ENCODE data around the gene SFTPB. TPM values are rescaled to one million over a fixed set of nuclear protein-coding genes. Genes with fewer than 3 reads are reported as not detected.
A peak's percentile ranks its signal among the peaks of the same experiment; 100 is the strongest.
"Not testable (repeated sequence)": the region's sequence is repeated elsewhere in the genome, so short reads cannot be mapped to it uniquely, and the experiment has no call there.

The SFTPB gene
- total and polyA plus RNA-seq, 8 donors, result 0.14 to 4,040 (median 1.8) TPM; not detected in 1

DNA sequence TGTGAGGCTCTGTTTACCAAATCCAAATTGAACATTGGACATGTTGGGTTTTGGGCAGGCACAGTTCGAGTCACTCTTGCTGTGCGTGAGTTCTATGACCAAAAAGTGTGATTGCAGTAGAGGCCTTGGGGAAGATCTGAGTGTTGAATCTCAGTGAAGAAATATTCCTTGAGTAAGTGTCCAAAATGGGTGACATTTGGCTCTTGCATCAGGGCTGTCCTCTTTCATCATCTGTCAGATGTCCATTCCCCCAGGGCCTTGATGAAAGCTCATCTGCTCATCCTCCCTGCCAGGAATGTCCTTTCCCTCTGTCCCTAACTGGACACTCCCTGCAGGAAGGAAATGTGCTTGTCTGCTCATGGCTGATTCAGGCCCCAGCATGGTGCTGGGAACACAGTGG lies 6.4 kb upstream of the SFTPB start:
- intact Hi-C loops (cut with DNase I; ENCODE audit: low total_unique reads), result no loop called here
- H3K27me3 ChIP-seq, result no peaks in the 10 kb centered on the region
- no peak overlapping the region for H3K27ac ChIP-seq
- 85 to 95% (median 91%) methylated on average over 2 of the region's 2 CpGs for WGBS, 5 donors
- H3K4me1 ChIP-seq, result peaks cover 11 to 14% (median 11%) of the 10 kb centered on the region in 4 donors
- no peaks in the 10 kb centered on the region for H3K9me3 ChIP-seq
- no peaks in the 10 kb centered on the region for H3K36me3 ChIP-seq
- DNase-seq, result no peak
- H3K4me3 ChIP-seq, result no peak overlapping the region
- TF ChIP-seq POLR2A (IDR thresholded peaks at IDR 0.05), result no peak
- no peak for TF ChIP-seq POLR2AphosphoS5 (IDR thresholded peaks at IDR 0.05)

DNA sequence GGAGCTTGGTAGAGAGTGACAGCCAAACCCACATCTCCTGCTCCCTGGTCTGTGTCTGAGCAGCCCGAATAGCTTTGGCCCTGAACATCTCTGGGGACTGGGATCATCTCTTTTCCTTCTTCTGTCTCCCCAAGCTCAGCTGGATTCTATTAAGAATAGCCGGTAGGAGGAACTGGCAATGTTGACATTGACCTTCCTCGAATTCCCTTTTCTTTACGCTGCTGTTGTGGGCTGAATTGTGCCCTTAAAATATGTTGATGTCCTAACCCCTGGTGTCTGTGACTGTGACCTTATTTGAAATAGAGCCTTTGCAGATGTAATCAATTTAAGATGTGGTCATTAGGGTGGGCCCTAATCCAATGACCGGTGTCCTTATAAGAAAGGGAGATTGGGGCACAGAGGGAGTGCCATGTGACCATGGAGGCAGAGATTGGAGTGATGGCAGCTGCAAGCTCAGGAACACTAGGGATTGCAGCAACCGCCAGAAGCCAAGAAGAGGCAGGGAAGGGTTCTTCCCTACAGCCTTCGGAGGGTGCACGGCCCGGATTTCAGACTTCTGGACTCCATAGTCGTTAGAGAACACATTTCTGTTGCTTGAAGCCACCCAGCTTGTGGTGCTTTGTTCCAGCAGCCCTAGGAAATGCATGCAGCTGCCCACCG lies 5.8 kb upstream of the SFTPB start:
- peaks cover 5 to 8% (median 6%) of the 10 kb centered on the region in 4 donors for H3K4me1 ChIP-seq
- no peak overlapping the region for H3K27ac ChIP-seq
- H3K9me3 ChIP-seq, result no peaks in the 10 kb centered on the region
- WGBS, 5 donors, result 80 to 83% (median 81%) methylated on average over 11 of the region's 11 CpGs
- no peaks in the 10 kb centered on the region for H3K36me3 ChIP-seq
- TF ChIP-seq EP300 (IDR thresholded peaks at IDR 0.05) (no peak), POLR2A (IDR thresholded peaks at IDR 0.05) (no peak), CTCF (IDR thresholded peaks at IDR 0.05) (no peak), POLR2AphosphoS5 (IDR thresholded peaks at IDR 0.05) (no peak)
- intact Hi-C loops (cut with DNase I; ENCODE audit: low total_unique reads), result no loop called here
- no peak overlapping the region for H3K4me3 ChIP-seq
- no peaks in the 10 kb centered on the region for H3K27me3 ChIP-seq
- no peak for DNase-seq

DNA sequence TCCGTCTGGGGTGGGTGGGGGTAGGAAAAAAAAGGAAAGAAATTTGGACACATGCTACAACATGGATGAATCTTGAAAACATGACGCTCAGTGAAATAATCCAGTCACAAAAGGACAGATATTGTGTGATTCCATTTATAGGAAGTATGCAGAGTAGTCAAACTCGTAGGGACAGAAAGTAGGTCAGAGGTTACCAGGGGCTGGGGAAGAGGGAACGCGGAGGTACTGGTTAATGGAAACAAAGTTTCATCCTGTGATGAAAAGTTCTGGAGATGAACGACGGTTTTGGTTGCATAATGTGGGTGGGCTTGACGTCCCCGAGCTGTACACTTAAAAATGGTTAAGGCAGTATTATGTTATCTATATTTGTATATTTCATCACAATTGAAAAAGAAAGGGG lies 4.5 kb upstream of the SFTPB start:
- no peak for TF ChIP-seq EP300 (IDR thresholded peaks at IDR 0.05)
- no peak for TF ChIP-seq POLR2A (IDR thresholded peaks at IDR 0.05)
- TF ChIP-seq POLR2AphosphoS5 (IDR thresholded peaks at IDR 0.05), result no peak
- 64 to 71% (median 70%) methylated on average over 9 of the region's 9 CpGs for WGBS, 5 donors
- Histone ChIP-seq H3K9me3 (no peaks in the 10 kb centered on the region), H3K36me3 (no peaks in the 10 kb centered on the region), H3K27me3 (no peaks in the 10 kb centered on the region), H3K4me1 (peaks cover 0 to 5% (median 0%) of the 10 kb centered on the region in 4 donors), H3K27ac (no peak overlapping the region), H3K4me3 (no peak overlapping the region)
- intact Hi-C loops (cut with DNase I; ENCODE audit: low total_unique reads), result no loop called here
- no peak for DNase-seq

DNA sequence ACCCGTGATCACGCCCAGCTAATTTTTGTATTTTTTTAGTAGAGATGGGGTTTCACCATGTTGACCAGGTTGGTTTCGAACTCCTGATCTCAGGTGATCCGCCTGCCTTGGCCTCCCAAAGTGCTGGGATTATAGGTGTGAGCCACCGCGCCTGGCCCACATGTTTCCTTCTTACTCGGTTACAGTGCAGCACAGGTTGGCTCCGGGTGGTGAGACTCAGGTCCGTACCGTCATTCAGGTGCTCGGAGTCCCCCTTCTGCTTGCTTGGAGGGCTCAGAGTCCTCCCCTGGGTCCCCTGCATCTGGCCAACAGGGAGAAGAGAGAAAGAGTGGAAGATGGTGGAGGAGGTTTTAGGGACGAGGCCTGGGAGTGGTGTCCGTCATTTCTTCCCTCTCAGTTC lies 2.4 kb upstream of the SFTPB start:
- H3K4me3 ChIP-seq; H3K9me3 ChIP-seq; H3K36me3 ChIP-seq; H3K4me1 ChIP-seq; H3K27ac ChIP-seq; DNase-seq; intact Hi-C loops (cut with DNase I; ENCODE audit: low total_unique reads); H3K27me3 ChIP-seq: not testable (repeated sequence)
- 86 to 93% (median 88%) methylated on average over 12 to 13 of the region's 13 CpGs for WGBS, 5 donors

DNA sequence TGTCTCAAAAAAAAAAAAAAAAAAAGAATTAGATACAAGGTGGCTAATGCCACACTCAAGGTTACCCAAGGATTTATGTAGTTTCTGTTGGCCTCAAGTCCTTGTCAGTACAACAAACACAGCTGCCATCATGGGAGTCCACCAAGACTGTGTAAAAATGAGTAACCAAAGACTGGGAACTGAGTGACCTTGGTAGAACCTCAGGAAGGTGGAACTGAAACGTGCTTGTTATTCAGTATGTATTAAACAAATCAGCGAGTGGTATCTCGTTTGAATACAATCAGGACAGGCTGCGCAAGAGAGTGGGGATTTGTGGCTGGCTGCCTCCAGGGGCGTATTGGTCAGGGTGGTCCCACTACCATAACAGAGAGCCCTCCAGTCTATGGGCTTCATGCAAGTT lies 1.6 kb upstream of the SFTPB start:
- Histone ChIP-seq H3K4me3 (no peak overlapping the region), H3K4me1 (peaks cover 0 to 5% (median 0%) of the 10 kb centered on the region in 4 donors), H3K27ac (no peak overlapping the region), H3K36me3 (no peaks in the 10 kb centered on the region), H3K9me3 (no peaks in the 10 kb centered on the region), H3K27me3 (no peaks in the 10 kb centered on the region)
- DNase-seq, result peak in 1 of 2 donors; percentile 45
- WGBS, 5 donors, result 55 to 73% (median 64%) methylated on average over 5 of the region's 5 CpGs
- TF ChIP-seq POLR2A (IDR thresholded peaks at IDR 0.05) (no peak), CTCF (IDR thresholded peaks at IDR 0.05) (no peak), POLR2AphosphoS5 (IDR thresholded peaks at IDR 0.05) (no peak), EP300 (IDR thresholded peaks at IDR 0.05) (no peak)
- intact Hi-C loops (cut with DNase I; ENCODE audit: low total_unique reads), result no loop called here

DNA sequence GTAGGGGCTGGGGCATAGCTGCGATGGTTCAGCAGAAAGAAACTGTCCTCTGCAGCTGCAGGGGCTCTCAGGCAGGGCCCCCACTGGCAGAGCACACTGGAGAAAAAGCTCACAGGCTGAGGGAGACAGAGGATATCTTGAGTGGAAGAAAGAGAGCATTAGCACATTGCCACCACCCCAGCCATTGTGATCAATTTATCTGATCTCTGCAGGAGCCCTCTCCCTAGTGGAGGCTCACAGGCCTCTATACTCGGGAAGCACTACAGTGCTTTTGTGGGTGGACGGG lies 801 bp upstream of the SFTPB start:
- Histone ChIP-seq H3K27ac (no peak overlapping the region), H3K9me3 (no peaks in the 10 kb centered on the region), H3K4me3 (no peak overlapping the region), H3K36me3 (no peaks in the 10 kb centered on the region), H3K27me3 (no peaks in the 10 kb centered on the region), H3K4me1 (peaks cover 0 to 5% (median 0%) of the 10 kb centered on the region in 4 donors)
- no peak for DNase-seq
- TF ChIP-seq EP300 (IDR thresholded peaks at IDR 0.05), result no peak
- no peak for TF ChIP-seq CTCF (IDR thresholded peaks at IDR 0.05)
- no peak for TF ChIP-seq POLR2AphosphoS5 (IDR thresholded peaks at IDR 0.05)
- TF ChIP-seq POLR2A (IDR thresholded peaks at IDR 0.05), result no peak
- WGBS, 5 donors, result 71 to 82% (median 79%) methylated on average over 3 of the region's 3 CpGs
- intact Hi-C loops (cut with DNase I; ENCODE audit: low total_unique reads), result no loop called here
